ENCODE data around the gene CDK16.

CDK16 gene

DNA sequence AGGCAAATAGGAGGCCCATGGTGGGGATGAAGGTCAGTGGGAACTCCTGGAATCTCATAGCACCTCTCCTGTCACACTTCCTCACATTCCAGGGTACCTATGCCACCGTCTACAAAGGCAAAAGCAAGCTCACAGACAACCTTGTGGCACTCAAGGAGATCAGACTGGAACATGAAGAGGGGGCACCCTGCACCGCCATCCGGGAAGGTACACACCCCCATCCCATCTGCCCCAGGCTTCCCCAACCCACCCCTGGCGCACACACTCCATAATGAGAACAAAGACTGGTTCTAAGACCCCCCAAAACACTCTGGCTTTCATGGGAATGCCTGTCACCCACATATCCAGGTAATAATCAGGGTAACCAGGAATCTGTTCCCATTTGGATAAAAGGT, 6.4 kb downstream of the CDK16 start:
- in situ Hi-C loops (cut with MboI; ENCODE audit: low sequenced_read_pairs), result loop anchor here (25.0 kb wide), 1 partner anchor 287 kb away; no protein-coding TSS in a partner anchor

DNA sequence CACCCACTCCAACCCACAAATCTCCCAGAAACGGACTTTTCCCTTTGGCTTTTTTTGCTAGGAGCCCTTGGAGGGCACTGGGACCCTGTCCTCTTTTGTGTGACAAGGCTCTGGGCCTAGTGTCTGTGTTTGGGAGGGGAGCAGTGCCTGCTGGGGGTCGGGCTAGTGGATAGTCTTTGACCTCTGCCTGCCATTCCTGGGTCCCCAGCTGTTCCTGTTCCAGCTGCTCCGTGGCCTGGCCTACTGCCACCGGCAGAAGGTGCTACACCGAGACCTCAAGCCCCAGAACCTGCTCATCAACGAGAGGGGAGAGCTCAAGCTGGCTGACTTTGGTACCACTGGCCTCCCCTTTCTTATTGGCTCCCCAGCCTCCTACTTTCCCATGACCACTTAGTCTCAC, 7.6 kb downstream of the CDK16 start:
- in situ Hi-C loops (cut with MboI; ENCODE audit: low sequenced_read_pairs), result no loop called here

GRCh38 chrX:47226531-47227333, 8.3 kb downstream of the CDK16 start:
- in situ Hi-C loops (cut with MboI; ENCODE audit: low sequenced_read_pairs), result no loop called here

- in situ Hi-C loops (cut with MboI; ENCODE audit: low sequenced_read_pairs), result no loop called here
These were observed 8.8 kb downstream of the CDK16 start for GRCh38 chrX:47227334-47227583.

DNA sequence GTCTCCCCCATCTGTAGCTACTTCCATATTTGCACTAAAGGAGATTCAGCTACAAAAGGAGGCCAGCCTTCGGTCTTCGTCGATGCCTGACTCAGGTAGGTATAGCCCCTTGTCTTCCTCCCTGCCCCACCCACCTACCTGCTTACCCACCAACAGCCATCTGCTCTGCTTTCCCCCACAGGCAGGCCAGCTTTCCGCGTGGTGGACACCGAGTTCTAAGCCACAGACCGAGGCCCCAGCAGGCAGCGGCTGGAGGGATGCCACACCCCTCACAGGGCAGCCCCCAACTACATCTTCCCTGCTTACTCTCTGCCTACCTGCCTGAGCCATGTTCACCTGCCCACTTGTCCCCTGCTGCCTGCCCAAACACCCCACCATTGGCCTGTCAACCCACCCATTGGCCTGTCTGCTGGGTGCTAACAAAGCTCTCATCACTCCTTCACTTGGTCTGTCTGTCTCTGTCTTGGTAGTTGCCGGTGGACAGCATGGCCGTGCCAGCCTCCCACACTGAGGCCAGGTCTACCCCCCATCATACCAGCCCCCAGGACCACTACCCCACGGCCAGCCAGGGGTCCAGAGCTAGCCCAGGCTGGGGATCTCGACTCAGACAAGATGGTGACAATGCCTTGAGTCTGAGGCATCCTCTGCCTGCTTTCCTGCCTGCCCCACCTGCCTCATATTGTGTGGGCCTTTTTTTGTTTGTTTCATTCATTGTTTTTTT, 10.2 kb downstream of the CDK16 start:
- in situ Hi-C loops (cut with MboI; ENCODE audit: low sequenced_read_pairs), result no loop called here

DNA sequence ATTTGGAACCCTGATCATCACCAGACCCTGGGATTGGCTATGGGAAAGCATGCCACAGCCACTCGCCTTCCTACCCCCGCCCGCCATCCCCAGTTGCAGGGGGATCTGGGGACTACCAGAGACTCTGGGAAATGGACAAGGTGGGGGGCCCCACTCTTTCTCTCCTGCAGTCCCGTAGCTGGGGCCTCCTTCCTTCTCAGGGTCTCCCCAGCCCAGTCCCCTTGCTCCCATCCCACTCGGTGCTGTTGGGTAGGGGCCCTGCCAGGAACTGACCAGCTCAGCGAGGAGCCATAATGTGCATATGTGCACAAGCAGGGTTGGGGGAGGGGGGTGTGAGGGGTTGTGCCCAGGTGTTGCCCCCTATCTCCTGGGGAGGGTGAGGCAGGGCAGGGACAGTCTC, 10.9 kb downstream of the CDK16 start:
- in situ Hi-C loops (cut with MboI; ENCODE audit: low sequenced_read_pairs), result no loop called here

GRCh38 chrX:47230136-47230868, 11.8 kb downstream of the CDK16 start:
- in situ Hi-C loops (cut with MboI; ENCODE audit: low sequenced_read_pairs), result no loop called here

DNA sequence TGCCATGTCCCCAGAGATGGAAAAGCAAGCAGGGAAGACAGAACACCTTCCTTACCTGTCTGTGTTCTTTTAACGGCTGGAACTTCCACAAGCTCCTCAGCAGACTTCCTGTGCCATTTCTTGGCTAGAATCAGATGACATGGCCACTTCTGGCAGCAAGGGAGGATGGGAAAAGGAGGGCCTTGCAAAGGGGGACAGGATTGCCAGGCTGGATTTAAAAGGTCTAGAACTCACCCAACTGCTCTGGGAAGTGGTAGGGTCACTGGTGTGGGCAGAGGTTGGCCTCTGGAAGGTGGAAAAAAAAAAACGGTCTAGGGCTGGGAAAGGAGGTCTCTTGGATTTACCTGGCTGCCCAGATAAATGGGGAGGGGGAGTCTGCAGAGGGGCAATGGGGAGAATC, 12.7 kb downstream of the CDK16 start:
- in situ Hi-C loops (cut with MboI; ENCODE audit: low sequenced_read_pairs), result no loop called here

DNA sequence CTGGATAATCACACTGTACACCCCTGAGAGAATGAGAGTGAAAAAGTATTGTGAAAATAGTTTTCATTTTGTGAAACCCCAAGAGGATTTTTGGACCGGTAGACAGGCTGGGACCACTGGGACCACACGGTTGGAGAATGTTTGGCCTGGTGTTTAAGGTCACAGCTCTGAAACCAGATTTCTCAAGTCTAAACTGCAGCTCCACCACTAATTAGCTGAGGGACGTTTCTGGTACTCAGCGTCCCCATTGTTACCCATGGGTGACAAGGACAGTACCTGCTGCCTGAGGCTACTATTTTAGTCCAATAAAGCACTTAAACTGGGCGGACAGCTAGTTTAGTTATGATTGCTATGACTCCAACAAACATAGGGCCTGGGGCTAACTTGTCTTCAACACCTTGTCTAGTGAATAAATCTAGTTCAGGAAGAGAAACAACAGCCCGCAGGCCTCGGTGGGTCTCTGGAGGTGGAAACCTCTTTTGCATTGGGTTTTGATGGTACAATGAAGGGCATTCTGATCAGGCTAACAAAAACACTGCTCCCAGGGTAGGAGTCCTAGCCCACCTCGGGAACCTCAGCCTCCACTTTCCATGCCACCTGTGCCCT, 13.8 kb downstream of the CDK16 start:
- in situ Hi-C loops (cut with MboI; ENCODE audit: low sequenced_read_pairs), result no loop called here

GRCh38 chrX:47232803-47233332, 14.4 kb downstream of the CDK16 start, which contains the start of gene USP11:
Gene USP11, plus strand, starts transcription at chrX:47233009. Its CDS starts 35 bp downstream, at chrX:47233044.
- in situ Hi-C loops (cut with MboI; ENCODE audit: low sequenced_read_pairs), result no loop called here

DNA sequence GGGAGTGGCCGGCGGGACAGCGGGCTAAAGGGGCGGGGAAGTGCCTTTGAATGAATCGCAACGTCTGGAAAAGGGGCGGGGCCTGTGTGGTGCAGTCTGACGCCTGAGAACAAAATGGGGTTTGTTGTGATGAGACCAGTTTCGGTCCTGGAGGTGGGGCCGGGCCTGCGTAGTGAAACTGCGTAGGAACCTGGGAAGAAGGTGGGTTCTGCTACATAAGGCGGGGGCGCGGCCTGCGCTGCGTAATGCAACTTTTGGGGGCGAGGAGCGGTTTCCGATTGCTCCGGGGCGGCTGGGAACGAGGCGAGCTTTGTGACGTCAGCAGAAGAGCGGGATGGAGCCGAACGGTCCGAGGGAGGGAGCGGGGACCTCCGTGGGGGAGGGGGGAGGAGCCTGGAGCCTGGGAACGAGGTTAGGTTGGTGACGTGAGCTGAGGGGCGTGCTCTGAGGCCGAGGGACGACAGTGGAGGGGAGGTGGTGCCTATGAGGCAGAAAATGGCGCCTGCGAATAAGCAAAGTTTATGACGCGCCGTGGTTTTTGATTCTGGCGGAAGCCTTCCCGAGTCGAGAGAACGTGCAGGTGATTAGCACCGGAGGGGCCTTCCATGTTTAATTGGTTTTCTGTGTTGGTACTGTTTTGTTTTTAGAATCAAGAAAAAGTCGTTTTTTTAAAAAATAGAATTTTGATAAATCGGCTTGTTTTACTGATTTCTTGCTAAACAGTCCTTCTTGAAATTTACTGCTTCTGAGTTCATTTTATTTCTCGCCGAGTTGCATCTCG, 15.0 kb downstream of the CDK16 start:
- in situ Hi-C loops (cut with MboI; ENCODE audit: low sequenced_read_pairs), result no loop called here

DNA sequence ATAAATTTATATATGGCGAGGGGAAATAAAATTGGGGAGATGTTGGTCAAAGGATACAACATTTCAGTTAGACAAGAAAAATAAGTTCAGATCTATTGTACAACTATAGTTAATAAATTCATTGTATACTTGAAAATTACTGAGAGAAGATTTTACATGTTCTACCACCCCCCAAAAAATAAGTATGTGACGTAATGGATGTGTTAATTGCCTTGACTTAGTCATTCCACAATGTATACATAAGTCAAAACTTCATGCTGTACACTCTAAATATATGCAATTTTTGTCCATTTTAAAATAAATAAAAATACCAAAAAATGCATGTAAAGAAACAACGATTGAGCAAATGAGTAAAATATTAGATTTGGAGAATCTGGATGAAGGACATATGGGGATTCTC, 16.1 kb downstream of the CDK16 start:
- in situ Hi-C loops (cut with MboI; ENCODE audit: low sequenced_read_pairs), result no loop called here

GRCh38 chrX:47235691-47236103, 17.2 kb downstream of the CDK16 start:
- in situ Hi-C loops (cut with MboI; ENCODE audit: low sequenced_read_pairs), result no loop called here

GRCh38 chrX:47239199-47239598, 20.7 kb downstream of the CDK16 start:
- in situ Hi-C loops (cut with MboI; ENCODE audit: low sequenced_read_pairs), result no loop called here

GRCh38 chrX:47239898-47240545, 21.5 kb downstream of the CDK16 start:
- in situ Hi-C loops (cut with MboI; ENCODE audit: low sequenced_read_pairs), result no loop called here

GRCh38 chrX:47240619-47241018, 22.1 kb downstream of the CDK16 start:
- in situ Hi-C loops (cut with MboI; ENCODE audit: low sequenced_read_pairs), result no loop called here

GRCh38 chrX:47241201-47242011, 22.9 kb downstream of the CDK16 start:
- in situ Hi-C loops (cut with MboI; ENCODE audit: low sequenced_read_pairs), result no loop called here

DNA sequence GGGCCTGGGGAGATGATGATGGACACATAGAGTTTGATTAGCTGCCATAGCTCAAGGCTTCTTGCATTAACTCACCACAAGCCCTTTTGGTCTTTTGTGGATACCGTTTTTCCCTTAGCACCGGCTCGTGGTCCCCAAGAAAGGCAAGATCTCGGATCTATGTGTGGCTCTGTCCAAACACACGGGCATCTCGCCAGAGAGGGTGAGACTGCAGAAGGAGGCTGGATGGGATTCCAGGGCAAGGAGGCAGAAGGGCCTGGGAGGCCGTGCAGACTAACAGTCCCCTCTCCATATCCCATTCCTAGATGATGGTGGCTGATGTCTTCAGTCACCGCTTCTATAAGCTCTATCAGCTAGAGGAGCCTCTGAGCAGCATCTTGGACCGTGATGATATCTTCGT, 23.8 kb downstream of the CDK16 start:
- in situ Hi-C loops (cut with MboI; ENCODE audit: low sequenced_read_pairs), result no loop called here

DNA sequence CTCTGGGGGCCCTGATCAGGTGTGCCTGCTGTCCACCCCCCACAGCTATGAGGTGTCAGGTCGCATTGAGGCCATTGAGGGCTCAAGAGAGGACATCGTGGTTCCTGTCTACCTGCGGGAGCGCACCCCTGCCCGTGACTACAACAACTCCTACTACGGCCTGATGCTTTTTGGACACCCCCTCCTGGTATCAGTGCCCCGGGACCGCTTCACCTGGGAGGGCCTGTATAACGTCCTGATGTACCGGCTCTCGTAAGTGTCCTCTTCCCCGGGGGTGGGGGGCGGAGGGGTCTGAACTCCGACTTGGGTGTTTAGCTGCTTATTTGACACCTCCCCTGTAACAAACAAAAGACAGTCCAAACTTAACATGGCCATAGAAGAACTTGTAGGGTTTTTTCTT, 24.9 kb downstream of the CDK16 start:
- in situ Hi-C loops (cut with MboI; ENCODE audit: low sequenced_read_pairs), result no loop called here
